Dermis microvascular lymphatic vessel endothelial cell (primary cell): ENCODE measurements around the gene DNAJC5G. TPM values are rescaled to one million over a fixed set of nuclear protein-coding genes. Genes with fewer than 3 reads are reported as not detected.
"Not testable (repeated sequence)": the region's sequence is repeated elsewhere in the genome, so short reads cannot be mapped to it uniquely, and the experiment has no call there.

Experiments used
- DNase-seq, 2 donors: peaks; one replicate each; pipeline versions ENCODE4 v3.0.0 to v3.0.0-alpha.2; 2010; ENCODE audit warnings: low read depth in 2 of 2
- total RNA-seq: library from RNA; depleted of rRNA; stranded (reverse); fragments of >200 nt; gene quantifications from 2 replicates; pipeline ENCODE4 v1.2.1, GENCODE V29; 2014

Gene DNAJC5G
- total RNA-seq, 1 donor from 2014 or later, result 0.39 TPM

DNA sequence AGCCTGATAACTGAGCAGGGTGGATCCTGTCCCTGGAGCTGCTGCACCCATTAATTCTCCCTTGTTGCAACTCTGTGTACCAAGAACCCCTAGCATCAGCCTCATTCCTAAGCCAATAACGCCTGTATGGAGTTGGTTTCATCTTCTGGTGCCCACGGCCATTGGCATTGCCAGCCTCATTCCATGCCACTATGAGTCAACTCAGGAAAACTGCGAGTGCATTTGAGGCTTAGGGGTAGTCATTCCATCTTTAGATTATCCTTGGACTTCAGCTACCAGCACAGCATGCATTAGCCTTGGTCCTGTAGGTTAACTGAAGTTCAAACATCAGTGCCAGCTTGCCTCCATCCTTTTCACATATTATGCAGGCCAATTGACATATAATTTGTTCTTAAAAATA, 5.6 kb downstream of the DNAJC5G start:
- no peak for DNase-seq

DNA sequence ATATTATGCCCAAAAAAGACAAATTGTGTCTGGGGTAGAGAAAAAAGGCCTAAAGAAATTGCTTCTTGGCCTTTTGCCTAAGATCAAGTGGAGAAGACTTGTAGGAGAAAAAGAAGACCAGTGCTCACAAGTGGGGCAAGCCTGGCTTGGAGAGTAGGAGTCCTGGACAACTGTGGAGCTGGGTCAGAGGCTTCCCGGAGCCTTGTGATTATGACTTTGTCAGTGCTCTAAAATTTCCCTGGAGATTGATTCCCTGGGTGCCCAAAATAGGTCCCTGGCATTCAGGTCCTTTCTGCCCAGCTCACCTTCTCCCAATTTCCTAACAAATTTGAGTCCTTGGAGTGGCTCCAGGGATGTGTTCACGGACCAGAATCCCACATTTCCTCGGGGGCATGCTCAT, 6.2 kb downstream of the DNAJC5G start:
- no peak for DNase-seq

- no peak for DNase-seq
These were observed 6.8 kb downstream of the DNAJC5G start, which contains the start of gene TRIM54 for GRCh38 chr2:27281855-27282559. TRIM54 (plus strand) TSS chr2:27282429; CDS start chr2:27282732, 303 bp downstream.

- DNase-seq, result peak in 1 of 2 donors; percentile 37
These were observed 7.7 kb downstream of the DNAJC5G start for GRCh38 chr2:27282892-27283291.

DNA sequence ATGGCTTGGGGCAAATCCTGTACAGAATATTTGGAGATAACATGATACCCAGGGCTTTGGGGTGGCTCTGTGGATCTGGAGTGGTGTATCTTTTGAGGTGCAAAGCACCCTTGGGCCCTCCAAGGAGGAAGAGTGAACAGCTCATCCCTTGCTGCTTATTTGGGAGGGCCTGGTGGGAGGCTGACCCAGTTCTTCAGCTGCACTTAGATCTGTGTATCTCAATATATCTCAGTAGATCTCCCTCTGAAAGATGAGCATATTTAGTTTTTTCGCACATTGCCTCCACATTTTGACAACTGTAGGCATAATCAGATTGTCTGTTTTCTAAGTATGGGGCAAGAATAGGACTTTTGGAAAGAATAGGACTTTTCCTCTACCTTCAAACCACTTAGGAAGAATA, 9.8 kb downstream of the DNAJC5G start:
- DNase-seq, result no peak

DNA sequence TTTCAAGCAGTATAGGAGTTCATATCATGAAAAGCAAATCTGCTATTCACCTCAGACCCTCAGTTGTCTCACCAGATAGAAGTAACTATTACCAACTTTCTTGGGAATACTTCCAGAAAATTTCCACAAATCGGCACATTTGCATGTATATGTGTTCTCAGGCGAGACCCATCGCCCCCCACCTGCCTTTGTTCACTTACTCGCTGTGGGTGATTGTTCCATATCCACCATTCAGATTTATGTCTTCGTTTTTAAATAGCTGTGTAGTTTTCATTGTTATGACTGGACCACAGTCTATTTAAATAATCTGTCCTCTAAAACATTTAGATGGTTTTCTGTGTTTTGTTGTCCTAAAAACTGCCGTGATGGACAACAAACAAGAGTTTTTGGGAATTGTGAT, 10.2 kb downstream of the DNAJC5G start:
- DNase-seq, result no peak

GRCh38 chr2:27288610-27289009, 13.4 kb downstream of the DNAJC5G start:
- peak; percentile 93 to 94 for DNase-seq

GRCh38 chr2:27290549-27290948, 15.3 kb downstream of the DNAJC5G start:
- no peak for DNase-seq

DNA sequence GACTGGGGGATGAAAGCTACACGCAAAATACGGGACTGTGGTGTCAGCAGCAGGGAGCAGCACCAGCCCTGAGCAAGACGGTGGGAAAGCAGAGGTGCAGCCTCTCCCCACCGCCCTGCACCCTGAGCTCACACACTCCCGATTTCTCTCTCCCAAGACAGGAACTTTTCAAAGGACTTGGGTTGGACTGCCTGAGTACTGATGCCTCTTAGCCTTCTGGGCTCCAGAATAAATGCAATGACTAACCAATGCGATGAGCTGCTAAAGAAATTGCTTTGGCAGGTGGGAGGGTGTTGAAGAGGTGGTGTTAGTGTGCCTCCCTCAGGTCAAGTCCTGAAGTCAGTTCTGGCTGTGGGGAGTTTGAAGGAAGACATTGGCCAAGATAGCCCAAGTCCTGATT, 16.6 kb downstream of the DNAJC5G start:
- peak in 1 of 2 donors; percentile 20 for DNase-seq

DNA sequence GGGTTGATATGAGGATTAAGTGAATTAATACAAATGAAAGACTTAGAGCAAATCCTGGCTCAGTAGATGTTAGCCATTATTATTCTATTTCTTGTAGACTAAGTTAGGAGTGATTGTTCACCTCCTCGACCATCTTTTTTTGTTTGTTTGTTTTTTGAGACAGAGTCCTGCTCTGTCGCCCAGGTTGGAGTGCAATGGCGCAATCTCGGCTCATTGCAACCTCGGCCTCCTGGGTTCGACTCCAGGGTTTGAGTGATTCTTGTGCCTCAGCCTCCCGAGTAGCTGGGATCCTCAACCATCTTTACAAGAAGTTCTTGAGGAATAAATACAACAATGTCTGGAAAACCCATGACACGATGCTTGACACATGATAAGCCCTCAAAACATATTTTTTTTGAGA, 19.7 kb downstream of the DNAJC5G start:
- no peak for DNase-seq

DNA sequence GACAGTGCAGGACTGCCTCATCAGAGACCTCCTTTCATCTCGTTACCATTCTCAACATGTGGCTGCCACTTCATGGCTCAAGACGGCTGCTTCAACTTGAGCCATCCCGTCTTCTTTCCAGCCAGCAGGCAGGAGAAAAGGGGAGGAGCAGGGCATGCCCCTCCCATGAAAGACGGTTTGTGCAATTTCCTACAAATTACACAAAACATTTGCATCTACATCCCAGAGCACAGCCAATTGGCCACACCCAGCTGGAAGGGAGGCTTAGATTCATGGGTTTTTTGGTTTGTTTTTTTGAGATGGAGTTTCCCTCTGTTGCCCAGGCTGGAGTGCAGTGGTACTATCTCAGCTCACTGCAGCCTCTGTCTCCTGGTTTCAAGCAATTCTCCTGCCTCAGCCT, 21.2 kb downstream of the DNAJC5G start:
- DNase-seq, result no peak

- no peak for DNase-seq
These were observed 22.0 kb downstream of the DNAJC5G start for GRCh38 chr2:27297195-27297594.

DNA sequence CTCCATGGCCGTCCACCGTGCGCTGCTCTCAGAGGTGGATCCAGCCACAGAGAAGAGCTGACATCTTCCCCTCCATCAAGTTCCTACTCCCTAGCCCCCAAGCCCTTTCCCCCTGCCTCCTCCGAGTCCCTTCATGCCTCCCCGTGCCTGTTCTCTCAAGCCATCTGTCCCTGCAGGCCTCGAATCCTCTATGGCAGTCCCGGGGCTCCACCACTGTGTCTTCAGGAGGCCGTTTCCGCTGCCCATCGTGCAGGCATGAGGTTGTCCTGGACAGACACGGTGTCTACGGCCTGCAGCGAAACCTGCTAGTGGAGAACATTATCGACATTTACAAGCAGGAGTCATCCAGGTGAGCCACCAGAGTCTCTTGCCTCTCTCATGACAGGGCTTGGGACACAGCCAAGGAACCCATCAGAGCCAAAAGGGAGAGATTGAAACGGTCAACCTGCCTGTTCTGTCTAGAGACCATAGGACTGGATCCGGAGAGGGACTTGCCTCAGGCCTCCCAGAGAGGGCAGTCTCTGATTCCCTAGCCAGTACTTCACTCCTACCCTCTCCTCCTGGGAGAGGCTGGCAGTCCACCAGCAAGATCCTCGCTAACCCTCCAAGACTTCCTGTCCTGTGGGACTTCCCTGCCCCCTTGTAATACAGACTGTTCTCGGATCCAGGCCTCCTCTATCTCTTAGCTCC, 23.3 kb downstream of the DNAJC5G start:
- DNase-seq, result no peak

DNA sequence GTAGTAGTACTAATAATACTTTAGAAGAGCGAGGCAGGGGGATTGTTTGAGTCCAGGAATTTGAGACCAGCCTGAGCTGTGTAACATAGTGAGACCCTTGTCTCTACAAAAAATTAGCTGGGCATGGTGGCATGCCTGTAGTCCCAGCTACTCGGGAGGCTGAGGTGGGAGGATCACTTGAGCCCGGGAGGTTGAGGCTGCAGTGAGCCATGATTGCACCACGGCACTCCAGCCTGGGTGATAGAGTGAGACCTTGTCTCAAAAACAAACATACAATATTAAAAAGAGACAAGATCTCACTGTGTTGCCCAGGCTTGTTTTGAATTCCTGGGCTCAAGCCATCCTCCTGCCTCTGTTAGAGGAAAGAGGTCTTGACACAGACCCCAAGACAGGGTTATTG, 25.4 kb downstream of the DNAJC5G start:
- not testable (repeated sequence) for DNase-seq

- DNase-seq, result peak; percentile 75 to 81
These were observed 28.1 kb downstream of the DNAJC5G start for GRCh38 chr2:27303093-27304025.

- no peak for DNase-seq
These were observed 29.4 kb downstream of the DNAJC5G start for GRCh38 chr2:27304488-27305240.

DNA sequence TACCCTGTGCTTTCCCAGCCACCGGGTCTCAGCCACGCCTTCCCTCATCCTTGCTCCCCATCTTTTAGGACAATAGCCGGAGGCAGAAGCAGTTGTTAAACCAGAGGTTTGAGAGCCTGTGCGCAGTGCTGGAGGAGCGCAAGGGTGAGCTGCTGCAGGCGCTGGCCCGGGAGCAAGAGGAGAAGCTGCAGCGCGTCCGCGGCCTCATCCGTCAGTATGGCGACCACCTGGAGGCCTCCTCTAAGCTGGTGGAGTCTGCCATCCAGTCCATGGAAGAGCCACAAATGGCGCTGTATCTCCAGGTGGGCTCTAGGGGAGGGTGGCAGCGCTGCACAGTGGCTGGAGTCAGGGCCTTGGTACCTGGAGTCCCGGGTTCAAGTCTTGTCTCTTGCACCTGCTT, 30.3 kb downstream of the DNAJC5G start:
- no peak for DNase-seq

DNA sequence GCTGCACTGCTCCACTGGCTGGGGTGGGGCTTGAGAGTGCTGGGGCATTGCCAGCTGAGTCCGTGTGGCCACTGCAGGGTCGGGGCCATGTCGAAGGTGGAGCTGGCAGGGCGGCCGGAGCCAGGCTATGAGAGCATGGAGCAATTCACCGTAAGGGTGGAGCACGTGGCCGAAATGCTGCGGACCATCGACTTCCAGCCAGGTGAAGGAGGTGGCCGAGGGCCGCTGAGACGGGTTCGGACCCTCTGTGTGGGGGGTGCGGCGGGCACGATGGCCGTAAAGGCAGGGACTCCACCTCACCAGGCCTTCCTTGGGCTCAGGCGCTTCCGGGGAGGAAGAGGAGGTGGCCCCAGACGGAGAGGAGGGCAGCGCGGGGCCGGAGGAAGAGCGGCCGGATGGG, 30.9 kb downstream of the DNAJC5G start:
- DNase-seq, result no peak

DNA sequence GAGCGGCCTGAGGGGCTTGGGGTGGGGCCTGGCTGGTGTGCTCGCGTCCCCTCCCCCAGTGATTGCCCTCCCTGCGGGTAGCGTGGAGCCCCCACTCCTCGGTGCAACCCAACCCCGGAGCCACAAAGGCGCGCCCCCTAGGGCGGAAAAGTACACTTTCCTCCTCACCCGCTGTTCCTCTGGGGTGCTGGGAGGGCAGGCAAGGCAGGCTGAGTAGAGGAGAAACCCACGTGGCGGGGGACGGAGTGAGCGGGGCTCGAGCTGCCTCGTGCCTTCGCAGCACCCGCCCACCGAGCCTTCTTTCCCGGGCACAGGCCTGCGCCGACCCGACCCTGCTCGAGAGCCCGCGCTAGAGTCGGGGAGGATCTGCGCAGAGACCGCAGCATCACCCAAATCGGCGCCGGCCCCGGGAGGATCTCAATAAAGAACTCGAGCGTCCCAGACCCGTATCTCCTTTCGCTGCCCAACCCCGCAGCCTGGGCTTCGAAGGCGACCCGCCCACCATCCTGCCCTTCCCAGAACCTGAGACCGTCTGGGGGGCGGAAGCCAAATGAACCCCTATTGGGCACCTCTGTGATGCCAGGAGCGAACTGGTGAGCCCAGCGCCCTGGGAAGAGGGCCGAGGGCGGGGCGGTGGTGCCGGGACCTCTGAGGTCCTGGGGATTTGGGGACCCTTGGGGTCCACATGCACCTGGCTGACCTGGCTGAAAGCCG, 31.5 kb downstream of the DNAJC5G start:
- DNase-seq, result no peak

DNA sequence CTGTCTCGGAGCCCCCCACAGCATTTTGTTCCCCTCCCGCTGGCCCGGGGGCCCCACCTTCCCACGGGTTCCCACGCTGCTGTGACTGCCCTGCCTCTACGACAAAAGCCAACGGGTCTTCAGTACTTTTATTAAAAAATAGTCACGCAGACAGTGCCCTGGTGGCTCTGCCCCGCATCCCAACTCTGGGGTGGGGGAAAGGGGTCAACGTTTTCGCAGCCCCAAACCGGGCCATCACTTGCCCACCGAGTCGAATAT, 32.0 kb downstream of the DNAJC5G start:
- no peak for DNase-seq
